Testis (tissue), 3 donors: ENCODE results near the gene ACBD3. TPM values are rescaled to one million over a fixed set of nuclear protein-coding genes. Genes with fewer than 3 reads are reported as not detected.

ENCODE experiments used
- DNase-seq: peaks from one replicate; pipeline ENCODE4 v3.0.0-alpha.2; 2019
- H3K27ac ChIP-seq, 2 donors: fragments of 200-600 bp; sonication (generic); one replicate each; pipeline ENCODE4 v1.5.1; 2019
- H3K27me3 ChIP-seq: fragments of 200-600 bp; sonication (generic); one replicate; pipeline ENCODE4 v1.5.1; 2019
- H3K36me3 ChIP-seq: fragments of 200-600 bp; sonication (generic); one replicate; pipeline ENCODE4 v1.5.1; 2017; ENCODE audit warnings: low read depth; ENCODE audit errors: missing control alignments
- H3K4me1 ChIP-seq: fragments of 200-600 bp; sonication (generic); one replicate; pipeline ENCODE4 v1.5.1; 2019
- H3K4me3 ChIP-seq, 2 donors: fragments of 200-600 bp; sonication (generic); one replicate each; pipeline ENCODE4 v1.5.1; 2017 to 2019
- H3K9me3 ChIP-seq: fragments of 200-600 bp; sonication (generic); one replicate; pipeline ENCODE4 v1.5.1; 2017
- POLR2A ChIP-seq: fragments of 450-650 bp; IDR thresholded peaks from one replicate; pipeline ENCODE4 v1.6.1; 2017; ENCODE audit warnings: antibody characterized with exemption, mild to moderate bottlenecking, moderate library complexity
- WGBS, 2 donors: methylation state at CpG; one replicate each; pipeline ENCODE4 v1.1.5; 2018; 5-methylcytosine and 5-hydroxymethylcytosine counted together
- intact Hi-C: fragments of 100-400 bp; cut with DNase I; formaldehyde crosslinking; loops from one replicate; pipeline ENCODE4 v1.15.1; 2023; ENCODE audit warnings: low total_unique reads
- polyA plus RNA-seq: library from polyadenylated mRNA; stranded (reverse); fragments of 350-450 nt; fragmentation: Illumina TruSeq; extraction: RNeasy Lipid Tissue Mini Kit (QIAGEN cat#74804); gene quantifications from one replicate; pipeline ENCODE4 v1.2.3, GENCODE V29; 2014; ENCODE audit warnings: low read depth, low replicate concordance; ENCODE audit not compliant: insufficient read depth
- total RNA-seq, 2 donors: library from RNA; depleted of rRNA; stranded (reverse); fragments of >200 nt; gene quantifications; one replicate each; pipeline ENCODE4 v1.2.3, GENCODE V29; 2016
- TF ChIP-seq, protein P1 (sequence below), 3 experiments: fragments of 450-650 bp in 2 of 3; fragments of 200-600 bp in 1 of 3; sonication (generic) in 1 of 3; IDR thresholded peaks; one replicate each; pipeline ENCODE4 v1.5.1; 2016 to 2019; ENCODE audit warnings: antibody characterized with exemption in 3 of 3, mild to moderate bottlenecking in 2 of 3, moderate library complexity in 1 of 3

The ACBD3 gene
- total and polyA plus RNA-seq, 3 donors from 2014 or later = 32.9 to 57.9 (median 50.6) TPM

DNA sequence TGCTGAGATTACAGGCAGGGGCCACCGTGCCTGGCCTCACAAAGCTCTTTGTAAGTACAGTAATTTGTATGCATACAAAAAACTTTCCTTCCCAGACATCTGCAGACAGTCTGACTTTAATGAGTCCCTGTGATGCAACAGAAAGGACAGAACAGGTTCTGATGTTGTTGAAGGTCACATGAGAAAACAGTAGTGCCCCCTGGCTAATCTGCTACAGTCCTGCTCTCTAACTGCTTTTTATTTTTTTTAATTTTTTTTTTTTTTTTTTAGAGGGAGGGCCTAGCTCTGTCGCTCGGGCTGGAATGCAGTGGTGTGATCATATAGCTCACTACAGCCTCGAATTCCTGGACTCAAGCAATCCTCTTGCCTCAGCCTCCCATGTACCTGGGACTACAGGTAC is 36.7 kb downstream of the ACBD3 start:
- Histone ChIP-seq H3K9me3 (no peaks in the 10 kb centered on the region), H3K36me3 (no peaks in the 10 kb centered on the region), H3K27ac (no peak overlapping the region), H3K27me3 (no peaks in the 10 kb centered on the region), H3K4me3 (no peak overlapping the region), H3K4me1 (peaks cover 21% of the 10 kb centered on the region)
- no peak for DNase-seq
- intact Hi-C loops = no loop called here
- 54 to 72% methylated on average over 4 of the region's 4 CpGs for WGBS, 2 donors
- TF ChIP-seq POLR2A = no peak
- TF ChIP-seq, protein P1, sequence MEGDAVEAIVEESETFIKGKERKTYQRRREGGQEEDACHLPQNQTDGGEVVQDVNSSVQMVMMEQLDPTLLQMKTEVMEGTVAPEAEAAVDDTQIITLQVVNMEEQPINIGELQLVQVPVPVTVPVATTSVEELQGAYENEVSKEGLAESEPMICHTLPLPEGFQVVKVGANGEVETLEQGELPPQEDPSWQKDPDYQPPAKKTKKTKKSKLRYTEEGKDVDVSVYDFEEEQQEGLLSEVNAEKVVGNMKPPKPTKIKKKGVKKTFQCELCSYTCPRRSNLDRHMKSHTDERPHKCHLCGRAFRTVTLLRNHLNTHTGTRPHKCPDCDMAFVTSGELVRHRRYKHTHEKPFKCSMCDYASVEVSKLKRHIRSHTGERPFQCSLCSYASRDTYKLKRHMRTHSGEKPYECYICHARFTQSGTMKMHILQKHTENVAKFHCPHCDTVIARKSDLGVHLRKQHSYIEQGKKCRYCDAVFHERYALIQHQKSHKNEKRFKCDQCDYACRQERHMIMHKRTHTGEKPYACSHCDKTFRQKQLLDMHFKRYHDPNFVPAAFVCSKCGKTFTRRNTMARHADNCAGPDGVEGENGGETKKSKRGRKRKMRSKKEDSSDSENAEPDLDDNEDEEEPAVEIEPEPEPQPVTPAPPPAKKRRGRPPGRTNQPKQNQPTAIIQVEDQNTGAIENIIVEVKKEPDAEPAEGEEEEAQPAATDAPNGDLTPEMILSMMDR (IDR thresholded peaks at IDR 0.05) = peak in 1 of 3 experiments; percentile 9

GRCh38 chr1:226148121-226148648 is 38.4 kb downstream of the ACBD3 start:
- Histone ChIP-seq H3K27ac (no peak overlapping the region), H3K4me3 (no peak overlapping the region), H3K27me3 (no peaks in the 10 kb centered on the region), H3K9me3 (no peaks in the 10 kb centered on the region), H3K4me1 (peaks cover 13% of the 10 kb centered on the region), H3K36me3 (no peaks in the 10 kb centered on the region)
- intact Hi-C loops = no loop called here
- DNase-seq = no peak
- TF ChIP-seq, protein P1 (IDR thresholded peaks at IDR 0.05) = no peak
- TF ChIP-seq POLR2A = no peak

DNA sequence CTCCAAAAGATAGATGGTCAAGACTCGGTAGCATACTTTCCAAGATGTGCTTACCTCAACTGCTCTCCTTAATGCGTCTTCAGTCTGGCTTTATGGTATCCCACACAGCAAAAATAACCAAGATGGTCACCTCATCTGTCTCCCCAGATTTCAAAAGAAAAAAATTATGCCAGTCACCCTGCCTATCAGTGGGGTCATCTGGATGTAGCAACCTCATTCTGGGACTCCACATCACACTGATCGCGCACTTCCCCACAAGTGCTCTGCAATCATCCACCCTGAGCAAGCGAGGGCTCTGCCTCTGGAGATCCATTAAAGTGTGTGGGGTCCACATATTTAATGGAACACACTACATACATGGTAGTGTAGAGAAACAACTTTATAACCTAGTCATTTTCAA is 42.5 kb downstream of the ACBD3 start:
- intact Hi-C loops = no loop called here
- no peak overlapping the region for H3K4me3 ChIP-seq
- no peaks in the 10 kb centered on the region for H3K4me1 ChIP-seq
- no peaks in the 10 kb centered on the region for H3K9me3 ChIP-seq
- TF ChIP-seq, protein P1 (IDR thresholded peaks at IDR 0.05) = no peak
- no peak for TF ChIP-seq POLR2A
- H3K27ac ChIP-seq = no peak overlapping the region
- H3K27me3 ChIP-seq = no peaks in the 10 kb centered on the region
- WGBS, 2 donors = 77 to 88% methylated on average over 5 of the region's 5 CpGs
- no peak for DNase-seq
- no peaks in the 10 kb centered on the region for H3K36me3 ChIP-seq

DNA sequence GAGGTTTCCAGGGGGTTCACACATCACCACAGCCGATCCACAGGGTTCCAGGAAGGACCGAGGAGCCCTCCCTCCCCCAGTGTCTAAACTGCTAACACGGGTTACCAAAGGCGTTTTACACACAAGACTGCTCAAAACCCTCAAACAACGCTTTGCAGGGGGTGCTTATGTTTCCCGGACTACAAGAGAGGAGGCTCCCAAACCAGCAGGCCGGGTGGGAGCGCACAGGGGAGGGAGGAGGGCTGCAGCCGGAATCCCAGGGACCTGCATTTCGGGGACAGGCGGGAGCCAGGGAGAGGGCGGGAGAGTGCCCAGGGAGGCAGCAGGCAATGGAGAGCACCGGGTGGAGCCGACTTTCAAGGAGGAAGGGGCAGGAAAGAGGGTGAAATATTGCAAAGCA is 50.8 kb downstream of the ACBD3 start:
- intact Hi-C loops = loop anchor here (10.0 kb wide), 1 partner anchor 59 kb away; no protein-coding TSS in a partner anchor
- Histone ChIP-seq H3K36me3 (no peaks in the 10 kb centered on the region), H3K4me1 (peaks cover 12% of the 10 kb centered on the region), H3K27ac (no peak overlapping the region), H3K27me3 (no peaks in the 10 kb centered on the region), H3K9me3 (no peaks in the 10 kb centered on the region), H3K4me3 (no peak overlapping the region)
- WGBS, 2 donors = 55 to 60% methylated on average over 12 to 14 of the region's 14 CpGs
- TF ChIP-seq, protein P1 (IDR thresholded peaks at IDR 0.05) = no peak
- no peak for TF ChIP-seq POLR2A
- no peak for DNase-seq

GRCh38 chr1:226135059-226135651 is 51.4 kb downstream of the ACBD3 start:
- TF ChIP-seq, protein P1 (IDR thresholded peaks at IDR 0.05) = no peak
- no peak for TF ChIP-seq POLR2A

More at GRCh38 chr1:226135059-226135651, 51.4 kb downstream of the ACBD3 start:
- Histone ChIP-seq H3K27ac (no peak overlapping the region), H3K36me3 (no peaks in the 10 kb centered on the region), H3K4me1 (peaks cover 12% of the 10 kb centered on the region), H3K9me3 (no peaks in the 10 kb centered on the region), H3K27me3 (no peaks in the 10 kb centered on the region), H3K4me3 (no peak overlapping the region)
- intact Hi-C loops = loop anchor here (10.0 kb wide), 1 partner anchor 60 kb away; no protein-coding TSS in a partner anchor
- DNase-seq = peak; percentile 68
- 37 to 41% methylated on average over 17 to 21 of the region's 21 CpGs for WGBS, 2 donors
